ENCODE measurements around the gene PVALB. TPM values are rescaled to one million over a fixed set of nuclear protein-coding genes. Genes with fewer than 3 reads are reported as not detected.

The PVALB gene
- total RNA-seq, 1 donor from 2014 or later = not detected

DNA sequence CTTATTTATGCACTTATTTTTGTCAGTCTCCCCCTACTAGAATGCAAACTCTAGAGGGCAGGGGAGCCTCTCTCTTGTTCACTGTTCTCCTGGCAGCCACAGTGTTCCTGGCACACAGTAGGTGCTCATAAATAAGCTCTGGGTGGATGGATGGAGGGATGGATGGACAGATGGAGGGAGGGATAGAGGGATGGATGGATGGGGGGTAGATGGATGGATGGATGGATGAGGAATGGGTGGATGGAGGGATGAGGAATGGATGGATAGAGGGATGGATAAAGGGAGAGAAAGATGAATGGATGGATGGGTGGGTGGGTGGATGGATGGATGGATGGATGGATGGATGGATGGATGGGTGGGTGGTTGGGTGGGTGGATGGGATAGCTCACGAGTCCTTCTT lies 13.5 kb downstream of the PVALB start:
- Histone ChIP-seq H3K4me1 (no peaks in the 10 kb centered on the region), H3K4me3 (no peak overlapping the region), H3K27ac (replicated peaks) (no peak overlapping the region), H3K27me3 (ENCODE audit: low read depth) (peaks cover 91% of the 10 kb centered on the region), H3K36me3 (no peaks in the 10 kb centered on the region), H3K9me3 (replicated peaks) (no peaks in the 10 kb centered on the region)
- intact Hi-C loops (cut with micrococcal nuclease) = no loop called here
- TF ChIP-seq CTCF (IDR thresholded peaks at IDR 0.05; ENCODE audit: borderline replicate concordance) = no peak
- DNase-seq = no peak

- intact Hi-C loops (cut with micrococcal nuclease) = no loop called here
Observed at GRCh38 chr22:36798674-36799066, 18.2 kb downstream of the PVALB start.

DNA sequence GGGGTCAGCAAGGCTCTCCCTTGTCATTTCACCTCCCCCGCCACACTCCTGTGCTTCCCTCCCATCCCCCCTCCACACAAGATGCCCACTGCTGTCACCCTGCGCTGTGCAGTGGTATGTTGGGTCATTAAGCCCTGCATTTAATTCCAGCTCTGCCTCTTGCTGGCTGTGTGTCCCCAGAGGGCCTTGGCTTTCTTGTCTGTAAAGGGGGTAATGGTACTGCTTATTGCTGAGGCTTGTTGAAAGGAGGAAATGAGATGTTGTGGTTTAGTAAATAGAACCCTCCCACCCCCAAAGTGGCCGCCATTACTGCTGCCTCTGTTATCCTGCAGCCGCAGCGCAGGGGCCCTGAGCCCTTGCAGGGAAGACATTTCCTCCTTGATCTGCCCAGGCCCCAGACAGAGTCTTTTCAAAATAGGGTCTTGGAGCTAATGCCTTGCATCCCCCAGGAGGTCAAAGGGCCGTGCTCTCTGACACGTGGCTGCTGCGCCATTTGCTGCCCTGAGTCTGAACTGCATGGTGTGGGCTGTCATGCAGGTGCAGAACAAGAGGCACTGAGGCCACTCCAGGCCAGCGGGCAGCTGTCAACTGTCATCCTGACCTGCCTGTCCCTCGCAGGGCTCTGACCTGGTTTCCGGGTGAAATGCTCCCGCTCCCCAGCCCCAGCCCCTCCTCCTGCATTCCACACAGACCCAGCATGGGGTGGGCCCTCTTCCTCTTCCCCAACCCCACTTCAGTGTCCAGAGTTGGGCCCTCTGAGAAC lies 18.7 kb downstream of the PVALB start:
- no peak overlapping the region for H3K4me3 ChIP-seq
- H3K9me3 ChIP-seq (replicated peaks) = no peaks in the 10 kb centered on the region
- H3K27ac ChIP-seq (replicated peaks) = no peak overlapping the region
- no peaks in the 10 kb centered on the region for H3K36me3 ChIP-seq
- no peak for TF ChIP-seq CTCF (IDR thresholded peaks at IDR 0.05; ENCODE audit: borderline replicate concordance)
- intact Hi-C loops (cut with micrococcal nuclease) = no loop called here
- H3K4me1 ChIP-seq = no peaks in the 10 kb centered on the region
- DNase-seq = no peak
- peaks cover 72% of the 10 kb centered on the region for H3K27me3 ChIP-seq (ENCODE audit: low read depth)

More at GRCh38 chr22:36798674-36799066, 18.2 kb downstream of the PVALB start:
- no peaks in the 10 kb centered on the region for H3K36me3 ChIP-seq
- TF ChIP-seq CTCF (IDR thresholded peaks at IDR 0.05; ENCODE audit: borderline replicate concordance) = no peak
- no peak for DNase-seq
- H3K27ac ChIP-seq (replicated peaks) = no peak overlapping the region
- H3K9me3 ChIP-seq (replicated peaks) = no peaks in the 10 kb centered on the region
- peaks cover 70% of the 10 kb centered on the region for H3K27me3 ChIP-seq (ENCODE audit: low read depth)
- no peaks in the 10 kb centered on the region for H3K4me1 ChIP-seq
- no peak overlapping the region for H3K4me3 ChIP-seq

- no peak for DNase-seq
- no peaks in the 10 kb centered on the region for H3K4me1 ChIP-seq
- no peak overlapping the region for H3K27ac ChIP-seq (replicated peaks)
- H3K36me3 ChIP-seq = no peaks in the 10 kb centered on the region
- intact Hi-C loops (cut with micrococcal nuclease) = no loop called here
- no peaks in the 10 kb centered on the region for H3K9me3 ChIP-seq (replicated peaks)
- peaks cover 72% of the 10 kb centered on the region for H3K27me3 ChIP-seq (ENCODE audit: low read depth)
- no peak for TF ChIP-seq CTCF (IDR thresholded peaks at IDR 0.05; ENCODE audit: borderline replicate concordance)
- no peak overlapping the region for H3K4me3 ChIP-seq
Observed at GRCh38 chr22:36797374-36797773, 19.5 kb downstream of the PVALB start.

DNA sequence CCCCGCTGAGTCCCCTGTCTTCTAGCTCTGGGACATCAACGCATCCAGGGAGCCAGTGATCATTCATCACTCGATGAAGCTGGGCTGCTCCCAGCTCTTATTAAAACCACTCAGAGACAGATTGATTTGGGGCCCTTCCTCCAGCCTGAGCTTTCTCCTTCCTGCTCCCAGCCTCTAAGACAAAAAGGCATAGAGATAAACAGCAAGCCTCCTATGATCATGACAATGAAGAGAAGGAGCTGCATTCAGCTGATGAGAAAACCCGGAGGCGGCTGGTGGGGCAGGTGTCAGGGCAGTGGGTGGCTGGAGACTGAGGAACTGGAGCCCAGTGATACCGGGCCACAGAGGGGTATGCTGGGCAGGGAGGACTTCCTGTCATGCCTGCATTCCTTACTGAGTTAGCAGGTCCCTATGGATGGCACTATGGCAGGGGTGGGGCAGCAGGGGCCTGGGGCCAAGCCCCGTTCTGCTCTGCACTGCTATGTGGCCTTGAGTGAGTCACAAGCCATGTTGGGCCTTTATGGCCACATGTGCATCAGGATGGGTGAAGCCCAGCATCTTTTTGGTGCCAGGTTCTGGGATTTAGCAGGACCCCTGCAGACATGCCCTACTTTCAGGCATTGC lies 20.2 kb downstream of the PVALB start:
- intact Hi-C loops (cut with micrococcal nuclease) = no loop called here
- Histone ChIP-seq H3K27me3 (ENCODE audit: low read depth) (peaks cover 72% of the 10 kb centered on the region), H3K4me1 (no peaks in the 10 kb centered on the region), H3K4me3 (no peak overlapping the region), H3K36me3 (no peaks in the 10 kb centered on the region), H3K27ac (replicated peaks) (no peak overlapping the region), H3K9me3 (replicated peaks) (no peaks in the 10 kb centered on the region)
- DNase-seq = no peak
- no peak for TF ChIP-seq CTCF (IDR thresholded peaks at IDR 0.05; ENCODE audit: borderline replicate concordance)
